Activated CD8-positive, alpha-beta T cell treated with anti-CD3 and anti-CD28 coated beads for 36 hours (primary cell): ENCODE results near the gene ESX1. TPM values are rescaled to one million over a fixed set of nuclear protein-coding genes. Genes with fewer than 3 reads are reported as not detected.

ENCODE experiments used
- ATAC-seq: fragments of 200-7000 bp; cut with Tn5 transposase; one replicate; pipeline ENCODE4 v1.10.0; 2021; ENCODE audit warnings: mild to moderate bottlenecking, moderate library complexity
- CTCF ChIA-PET: fragments of 350-600 bp; sonication (Branson Sonifier 250); formaldehyde crosslinking; loops from one replicate; lab custom pipeline; 2021; ENCODE audit warnings: antibody characterized with exemption; lab: Charles Lee
- POLR2A ChIA-PET: fragments of 350-600 bp; sonication (Branson Sonifier 250); formaldehyde crosslinking; loops from one replicate; lab custom pipeline; 2021; ENCODE audit warnings: antibody characterized with exemption; lab: Charles Lee
- DNase-seq: peaks from one replicate; pipeline ENCODE4 v3.0.0-alpha.2; 2020
- H3K27ac Mint-ChIP-seq: one replicate; pipeline ENCODE4 v1.8.0; 2021; ENCODE audit warnings: mild to moderate bottlenecking, mixed read lengths
- H3K27me3 Mint-ChIP-seq: one replicate; pipeline ENCODE4 v1.8.0; 2021; ENCODE audit warnings: mixed read lengths
- H3K36me3 Mint-ChIP-seq: one replicate; pipeline ENCODE4 v1.8.0; 2021; ENCODE audit warnings: low read depth, mixed read lengths
- H3K4me1 Mint-ChIP-seq: one replicate; pipeline ENCODE4 v1.8.0; 2021; ENCODE audit warnings: low read depth, mixed read lengths
- H3K4me3 Mint-ChIP-seq: one replicate; pipeline ENCODE4 v1.8.0; 2021; ENCODE audit warnings: mild to moderate bottlenecking, moderate library complexity, mixed read lengths
- H3K9me3 Mint-ChIP-seq: one replicate; pipeline ENCODE4 v1.8.0; 2021; ENCODE audit warnings: mixed read lengths
- intact Hi-C: fragments of 100-400 bp; cut with micrococcal nuclease; formaldehyde crosslinking; loops from one replicate; pipeline ENCODE4 v1.10.0; 2022
- total RNA-seq, 2 experiments: library from RNA; stranded (reverse); gene quantifications; one replicate each; pipeline ENCODE4 v1.2.3, GENCODE V29; 2021
- TF ChIP-seq, protein P1 (sequence below): fragments of 200-600 bp; IDR thresholded peaks from one replicate; pipeline ENCODE4 v1.8.0; 2022; ENCODE audit warnings: antibody characterized with exemption, mild to moderate bottlenecking

ESX1 gene
- total RNA-seq, 2 experiments from 2014 or later: not detected

DNA sequence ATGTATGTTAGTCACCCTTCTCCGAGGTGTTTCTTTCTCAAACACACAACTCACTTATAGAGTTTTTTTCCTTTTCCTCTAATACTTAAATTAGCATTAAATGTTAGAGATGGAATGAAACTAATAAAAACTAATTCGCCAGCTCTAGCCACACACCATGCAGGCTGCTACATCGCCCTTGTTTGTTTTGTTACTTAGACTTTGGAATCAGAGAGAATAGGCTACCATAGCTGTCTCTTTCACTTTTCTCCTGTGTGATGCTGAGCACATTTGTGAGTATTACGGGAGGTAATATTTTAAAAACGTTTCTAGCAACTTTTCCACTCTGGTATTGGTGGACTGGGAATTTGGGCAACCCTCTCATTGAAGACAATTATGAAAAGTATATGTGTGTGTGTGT, 43.5 kb downstream of the ESX1 start:
- Mint-ChIP-seq H3K4me3 (no peak overlapping the region), H3K27me3 (peaks cover 2% of the 10 kb centered on the region), H3K4me1 (no peaks in the 10 kb centered on the region), H3K36me3 (no peaks in the 10 kb centered on the region), H3K9me3 (no peaks in the 10 kb centered on the region), H3K27ac (no peak overlapping the region)
- TF ChIP-seq, protein P1, sequence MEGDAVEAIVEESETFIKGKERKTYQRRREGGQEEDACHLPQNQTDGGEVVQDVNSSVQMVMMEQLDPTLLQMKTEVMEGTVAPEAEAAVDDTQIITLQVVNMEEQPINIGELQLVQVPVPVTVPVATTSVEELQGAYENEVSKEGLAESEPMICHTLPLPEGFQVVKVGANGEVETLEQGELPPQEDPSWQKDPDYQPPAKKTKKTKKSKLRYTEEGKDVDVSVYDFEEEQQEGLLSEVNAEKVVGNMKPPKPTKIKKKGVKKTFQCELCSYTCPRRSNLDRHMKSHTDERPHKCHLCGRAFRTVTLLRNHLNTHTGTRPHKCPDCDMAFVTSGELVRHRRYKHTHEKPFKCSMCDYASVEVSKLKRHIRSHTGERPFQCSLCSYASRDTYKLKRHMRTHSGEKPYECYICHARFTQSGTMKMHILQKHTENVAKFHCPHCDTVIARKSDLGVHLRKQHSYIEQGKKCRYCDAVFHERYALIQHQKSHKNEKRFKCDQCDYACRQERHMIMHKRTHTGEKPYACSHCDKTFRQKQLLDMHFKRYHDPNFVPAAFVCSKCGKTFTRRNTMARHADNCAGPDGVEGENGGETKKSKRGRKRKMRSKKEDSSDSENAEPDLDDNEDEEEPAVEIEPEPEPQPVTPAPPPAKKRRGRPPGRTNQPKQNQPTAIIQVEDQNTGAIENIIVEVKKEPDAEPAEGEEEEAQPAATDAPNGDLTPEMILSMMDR: no peak
- CTCF ChIA-PET: no interaction called here
- POLR2A ChIA-PET: no interaction called here
- DNase-seq (no peak), ATAC-seq (no peak)
- intact Hi-C loops: no loop called here

DNA sequence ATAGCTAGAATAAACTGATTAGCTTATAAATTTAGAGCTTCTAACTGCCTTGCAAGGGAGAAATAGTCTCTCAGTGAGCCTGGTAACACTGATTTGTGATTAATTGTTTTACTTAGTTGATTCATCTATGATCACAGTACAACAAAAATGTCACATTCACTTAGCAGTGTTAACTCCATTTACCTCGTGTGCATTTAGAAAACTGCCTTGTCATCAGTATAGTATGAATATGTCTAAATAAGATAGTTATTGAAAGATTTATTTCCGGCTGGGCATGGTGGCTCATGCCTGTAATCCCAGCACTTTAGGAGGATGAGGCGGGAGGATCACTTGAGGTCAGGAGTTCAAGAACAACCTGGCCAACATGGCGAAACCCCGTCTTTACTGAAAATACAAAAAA, 49.2 kb downstream of the ESX1 start:
- H3K4me3 Mint-ChIP-seq: no peak overlapping the region
- ATAC-seq (no peak), DNase-seq (no peak)
- H3K4me1 Mint-ChIP-seq: no peaks in the 10 kb centered on the region
- TF ChIP-seq, protein P1: no peak
- intact Hi-C loops: no loop called here
- no peaks in the 10 kb centered on the region for H3K9me3 Mint-ChIP-seq
- no peaks in the 10 kb centered on the region for H3K27me3 Mint-ChIP-seq
- CTCF ChIA-PET: interaction anchor here (1.1 to 1.3 kb wide), 2 partner anchors 10 to 65 kb away, joined by 3 read pairs; no protein-coding TSS in a partner anchor
- H3K27ac Mint-ChIP-seq: no peak overlapping the region
- no peaks in the 10 kb centered on the region for H3K36me3 Mint-ChIP-seq
- POLR2A ChIA-PET: no interaction called here

Other genes with a start within 250 kb of the ESX1 start
- not detected for gene H2BW1, start 241.2 kb downstream of the ESX1 start, total RNA-seq
- not detected for gene H2BW2, start 215.0 kb downstream of the ESX1 start, total RNA-seq
- gene TMSB15C, start 178.7 kb downstream of the ESX1 start, total RNA-seq: 1 to 10 TPM; 2.0 to 3.9 TPM
- gene ZCCHC18, start 142.4 kb downstream of the ESX1 start, total RNA-seq: 1 to 10 TPM; 1.5 to 2.6 TPM
- gene SLC25A53, start 97.9 kb downstream of the ESX1 start, total RNA-seq: 1 to 10 TPM; 4.4 to 4.7 TPM
- 1 to 10 TPM; 6.9 to 8.0 TPM for gene FAM199X, start 88.5 kb downstream of the ESX1 start, total RNA-seq